Stomach (tissue), 9 donors: ENCODE measurements around the gene ARL4A. TPM values are rescaled to one million over a fixed set of nuclear protein-coding genes. Genes with fewer than 3 reads are reported as not detected.

Source experiments
- DNase-seq, 2 donors: peaks; one replicate each; pipeline versions ENCODE4 v3.0.0 to v3.0.0-alpha.2; 2013 to 2019
- H3K27ac ChIP-seq, 5 donors: fragments of 200-600 bp in 4 of 5; sonication (generic) in 4 of 5; one replicate each; pipeline ENCODE4 v1.5.1; 2013 to 2019; ENCODE audit warnings: mild to moderate bottlenecking in 1 of 5, moderate library complexity in 1 of 5
- H3K27me3 ChIP-seq, 3 donors: fragments of 200-600 bp; sonication (generic); one replicate each; pipeline ENCODE4 v1.5.1; 2017 to 2019; ENCODE audit warnings: mixed run types in 1 of 3
- H3K36me3 ChIP-seq, 4 donors: fragments of 200-600 bp; sonication (generic); 1 replicate in 3 of 4; 2 replicates in 1 of 4; pipeline ENCODE4 v1.5.1; 2016 to 2019
- H3K4me1 ChIP-seq, 4 donors: fragments of 200-600 bp; sonication (generic); one replicate each; pipeline ENCODE4 v1.5.1; 2016 to 2019
- H3K4me3 ChIP-seq, 4 donors: fragments of 200-600 bp; sonication (generic) in 3 of 4; one replicate each; pipeline ENCODE4 v1.5.1; 2016 to 2019; ENCODE audit warnings: mild to moderate bottlenecking in 1 of 4
- H3K9me3 ChIP-seq, 4 donors: fragments of 200-600 bp; sonication (generic); one replicate each; pipeline ENCODE4 v1.5.1; 2016 to 2019
- CTCF ChIP-seq, 7 experiments: fragments of 450-650 bp in 4 of 7; fragments of 200-600 bp in 3 of 7; sonication (generic) in 3 of 7; IDR thresholded peaks; one replicate each; pipeline ENCODE4 v1.5.1; 2016 to 2019; ENCODE audit warnings: antibody characterized with exemption in 7 of 7, control low read depth in 2 of 7, mild to moderate bottlenecking in 1 of 7
- EP300 ChIP-seq: sonication (generic); formaldehyde crosslinking; IDR thresholded peaks from one replicate; pipeline ENCODE4 v1.6.1; 2017; ENCODE audit warnings: antibody characterized with exemption
- POLR2A ChIP-seq, 4 donors: fragments of 450-650 bp; IDR thresholded peaks; one replicate each; pipeline ENCODE4 v1.6.1; 2016; ENCODE audit warnings: antibody characterized with exemption in 4 of 4, control low read depth in 2 of 4, mild to moderate bottlenecking in 1 of 4, moderate library complexity in 1 of 4
- POLR2AphosphoS5 ChIP-seq, 3 donors: sonication (generic); formaldehyde crosslinking; IDR thresholded peaks; one replicate each; pipeline ENCODE4 v1.6.1; 2016; ENCODE audit warnings: antibody characterized with exemption in 3 of 3
- WGBS, 5 donors: extraction: QIAGEN DNeasy Blood & Tissue Kit in 3 of 5; methylation state at CpG; one replicate each; pipeline versions ENCODE4 v1.1.5 to v1.1.7; 2013 to 2018; 5-methylcytosine and 5-hydroxymethylcytosine counted together
- intact Hi-C: fragments of 100-400 bp; cut with DNase I; formaldehyde crosslinking; loops from one replicate; pipeline ENCODE4 v1.15.1; 2023; ENCODE audit warnings: low total_unique reads
- polyA plus RNA-seq, 3 donors: library from polyadenylated mRNA; stranded (reverse); fragments of 200-250 nt; gene quantifications; one replicate each; pipeline ENCODE4 v1.2.3, GENCODE V29; 2013
- total RNA-seq, 5 donors: library from RNA; depleted of rRNA; stranded (reverse); fragments of >200 nt; gene quantifications; one replicate each; pipeline versions ENCODE4 v1.1.0 to v1.2.3, GENCODE V29; 2014 to 2016
- donor health status: healthy with polysubstance abuse.
- donor health status: Bipolar disorder and iron deficiency.
- donor health status: healthy.

The ARL4A gene
- total and polyA plus RNA-seq, 8 donors = 1.2 to 55.4 (median 27.7) TPM

GRCh38 chr7:12692035-12692434, 4.6 kb downstream of the ARL4A start:
- Histone ChIP-seq H3K36me3 (no peaks in the 10 kb centered on the region), H3K9me3 (no peaks in the 10 kb centered on the region), H3K27me3 (no peaks in the 10 kb centered on the region), H3K27ac (no peak overlapping the region), H3K4me3 (no peak overlapping the region), H3K4me1 (peaks cover 5 to 75% (median 26%) of the 10 kb centered on the region in 4 donors)
- DNase-seq = no peak
- TF ChIP-seq CTCF (IDR thresholded peaks at IDR 0.05) (no peak), POLR2AphosphoS5 (IDR thresholded peaks at IDR 0.05) (no peak), POLR2A (IDR thresholded peaks at IDR 0.05) (no peak), EP300 (no peak)
- intact Hi-C loops = no loop called here
- WGBS, 5 donors = 79 to 100% (median 92%) methylated on average over 1 of the region's 1 CpG

- H3K4me3 ChIP-seq = no peak overlapping the region
- DNase-seq = no peak
- 25 to 79% (median 62%) methylated on average over 3 of the region's 3 CpGs for WGBS, 5 donors
- H3K27me3 ChIP-seq = no peaks in the 10 kb centered on the region
- no peaks in the 10 kb centered on the region for H3K36me3 ChIP-seq
- H3K4me1 ChIP-seq = peaks cover 5 to 75% (median 26%) of the 10 kb centered on the region in 4 donors
- TF ChIP-seq EP300 (no peak), CTCF (IDR thresholded peaks at IDR 0.05) (no peak), POLR2A (IDR thresholded peaks at IDR 0.05) (no peak), POLR2AphosphoS5 (IDR thresholded peaks at IDR 0.05) (no peak)
- no peak overlapping the region for H3K27ac ChIP-seq
- intact Hi-C loops = no loop called here
- H3K9me3 ChIP-seq = no peaks in the 10 kb centered on the region
These were observed 5.2 kb downstream of the ARL4A start for GRCh38 chr7:12692479-12693259.

- intact Hi-C loops = no loop called here
- H3K4me1 ChIP-seq = peaks cover 5 to 62% (median 23%) of the 10 kb centered on the region in 4 donors
- WGBS, 5 donors = 26 to 71% (median 62%) methylated on average over 1 of the region's 1 CpG
- no peaks in the 10 kb centered on the region for H3K9me3 ChIP-seq
- no peak for DNase-seq
- H3K27me3 ChIP-seq = no peaks in the 10 kb centered on the region
- H3K4me3 ChIP-seq = no peak overlapping the region
- H3K36me3 ChIP-seq = no peaks in the 10 kb centered on the region
- TF ChIP-seq EP300 (no peak), POLR2A (IDR thresholded peaks at IDR 0.05) (no peak), POLR2AphosphoS5 (IDR thresholded peaks at IDR 0.05) (no peak), CTCF (IDR thresholded peaks at IDR 0.05) (no peak)
- no peak overlapping the region for H3K27ac ChIP-seq
These were observed 7.4 kb downstream of the ARL4A start for GRCh38 chr7:12694817-12695216.

GRCh38 chr7:12695965-12696364, 8.5 kb downstream of the ARL4A start:
- 48 to 83% (median 73%) methylated on average over 1 of the region's 1 CpG for WGBS, 5 donors
- H3K27ac ChIP-seq = no peak overlapping the region
- intact Hi-C loops = no loop called here

More at GRCh38 chr7:12695965-12696364, 8.5 kb downstream of the ARL4A start:
- Histone ChIP-seq H3K4me1 (peaks cover 5 to 51% (median 14%) of the 10 kb centered on the region in 4 donors), H3K9me3 (peaks cover 0 to 7% (median 2%) of the 10 kb centered on the region in 4 donors), H3K4me3 (no peak overlapping the region), H3K27me3 (no peaks in the 10 kb centered on the region), H3K36me3 (no peaks in the 10 kb centered on the region)
- no peak for TF ChIP-seq CTCF (IDR thresholded peaks at IDR 0.05)
- TF ChIP-seq POLR2AphosphoS5 (IDR thresholded peaks at IDR 0.05) = no peak
- no peak for TF ChIP-seq POLR2A (IDR thresholded peaks at IDR 0.05)
- no peak for TF ChIP-seq EP300
- DNase-seq = peak in 1 of 2 donors; percentile 29
